Epithelial cell of esophagus (primary cell): ENCODE data around the gene OR1L6.
A peak's percentile ranks its signal among the peaks of the same experiment; 100 is the strongest.

Source experiments
- DNase-seq: peaks from one replicate; pipeline ENCODE4 v3.0.0; 2010; ENCODE audit warnings: low read depth
- H3K4me3 ChIP-seq: 2 replicates; pipeline ENCODE4 v1.5.1; 2011; ENCODE audit warnings: mild to moderate bottlenecking, low read length, control low read depth
- TF ChIP-seq, protein P1 (sequence below): IDR thresholded peaks from 2 replicates; pipeline ENCODE4 v1.5.1; 2011; ENCODE audit warnings: low read depth, mild to moderate bottlenecking, low read length, control low read depth, inconsistent platforms; ENCODE audit not compliant: insufficient read depth; ENCODE audit errors: missing control alignments

OR1L6 gene, protein sequence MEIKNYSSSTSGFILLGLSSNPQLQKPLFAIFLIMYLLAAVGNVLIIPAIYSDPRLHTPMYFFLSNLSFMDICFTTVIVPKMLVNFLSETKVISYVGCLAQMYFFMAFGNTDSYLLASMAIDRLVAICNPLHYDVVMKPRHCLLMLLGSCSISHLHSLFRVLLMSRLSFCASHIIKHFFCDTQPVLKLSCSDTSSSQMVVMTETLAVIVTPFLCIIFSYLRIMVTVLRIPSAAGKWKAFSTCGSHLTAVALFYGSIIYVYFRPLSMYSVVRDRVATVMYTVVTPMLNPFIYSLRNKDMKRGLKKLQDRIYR

DNA sequence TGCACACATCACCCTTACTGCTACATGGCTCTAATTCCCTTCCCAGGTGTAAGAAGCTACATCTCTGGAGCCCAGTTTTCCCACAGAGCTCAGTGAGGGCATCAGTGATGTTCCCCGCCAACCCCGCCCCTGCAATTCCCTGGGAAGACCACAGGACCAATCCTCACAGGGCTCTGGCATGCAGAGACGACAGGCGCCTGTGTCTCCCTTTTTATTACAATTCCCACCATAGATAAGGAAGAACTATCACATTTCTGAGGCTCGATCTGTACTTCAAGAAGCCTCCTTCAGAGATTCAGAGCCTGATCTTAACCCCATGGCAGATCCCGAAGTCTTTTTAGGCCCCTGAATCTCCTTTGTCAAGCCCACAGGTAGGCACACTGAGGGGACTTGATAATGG, at the start of gene OR1L6:
Gene OR1L6, plus strand, starts transcription at position 301 of the 400 bp plus-strand sequence. CDS start 7,545 bp downstream, outside the sequence.
- TF ChIP-seq, protein P1, sequence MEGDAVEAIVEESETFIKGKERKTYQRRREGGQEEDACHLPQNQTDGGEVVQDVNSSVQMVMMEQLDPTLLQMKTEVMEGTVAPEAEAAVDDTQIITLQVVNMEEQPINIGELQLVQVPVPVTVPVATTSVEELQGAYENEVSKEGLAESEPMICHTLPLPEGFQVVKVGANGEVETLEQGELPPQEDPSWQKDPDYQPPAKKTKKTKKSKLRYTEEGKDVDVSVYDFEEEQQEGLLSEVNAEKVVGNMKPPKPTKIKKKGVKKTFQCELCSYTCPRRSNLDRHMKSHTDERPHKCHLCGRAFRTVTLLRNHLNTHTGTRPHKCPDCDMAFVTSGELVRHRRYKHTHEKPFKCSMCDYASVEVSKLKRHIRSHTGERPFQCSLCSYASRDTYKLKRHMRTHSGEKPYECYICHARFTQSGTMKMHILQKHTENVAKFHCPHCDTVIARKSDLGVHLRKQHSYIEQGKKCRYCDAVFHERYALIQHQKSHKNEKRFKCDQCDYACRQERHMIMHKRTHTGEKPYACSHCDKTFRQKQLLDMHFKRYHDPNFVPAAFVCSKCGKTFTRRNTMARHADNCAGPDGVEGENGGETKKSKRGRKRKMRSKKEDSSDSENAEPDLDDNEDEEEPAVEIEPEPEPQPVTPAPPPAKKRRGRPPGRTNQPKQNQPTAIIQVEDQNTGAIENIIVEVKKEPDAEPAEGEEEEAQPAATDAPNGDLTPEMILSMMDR: no peak
- no peak for DNase-seq
- H3K4me3 ChIP-seq: no peak within 1 kb of the TSS

DNA sequence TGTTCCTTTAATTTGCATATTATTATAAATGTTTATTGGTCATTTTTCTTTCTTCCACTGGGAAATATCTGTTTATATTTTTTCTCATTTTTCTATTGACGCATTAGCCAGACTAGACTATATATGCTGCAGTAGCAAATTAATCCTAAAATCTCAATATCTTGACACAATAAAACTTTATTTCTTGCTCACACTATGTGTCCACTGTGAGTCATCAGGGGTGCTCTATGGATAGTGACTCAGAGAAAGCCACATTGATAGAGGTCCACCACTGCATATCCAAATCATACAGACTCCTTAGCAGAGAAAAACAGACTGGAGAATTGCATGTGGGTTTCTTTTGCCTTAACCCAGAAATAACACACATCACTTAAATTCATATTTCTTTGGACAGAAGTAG, 46.4 kb upstream of the OR1L6 start:
- DNase-seq: peak; percentile 26
- H3K4me3 ChIP-seq: no peak overlapping the region
- TF ChIP-seq, protein P1: no peak

DNA sequence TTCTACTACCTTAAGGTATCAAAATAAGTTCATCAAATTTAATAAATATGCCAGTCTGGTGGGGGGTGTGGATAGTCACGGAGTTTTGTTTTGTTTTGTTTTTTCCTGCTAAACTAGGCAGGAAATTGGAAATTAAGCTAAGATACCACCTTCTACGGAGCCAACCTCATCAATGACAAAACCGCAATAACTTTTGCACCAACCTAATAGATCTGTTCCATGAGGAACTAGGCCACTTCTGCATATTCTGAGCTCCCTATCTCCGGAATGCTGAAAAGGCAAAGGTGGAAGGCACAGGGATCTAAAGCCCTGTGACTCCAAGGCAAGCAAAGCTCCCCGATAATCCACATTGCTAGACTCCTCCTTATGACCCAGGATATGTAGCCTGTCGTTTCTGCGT, 24.1 kb upstream of the OR1L6 start:
- DNase-seq: no peak
- TF ChIP-seq, protein P1: no peak
- H3K4me3 ChIP-seq: no peak overlapping the region

DNA sequence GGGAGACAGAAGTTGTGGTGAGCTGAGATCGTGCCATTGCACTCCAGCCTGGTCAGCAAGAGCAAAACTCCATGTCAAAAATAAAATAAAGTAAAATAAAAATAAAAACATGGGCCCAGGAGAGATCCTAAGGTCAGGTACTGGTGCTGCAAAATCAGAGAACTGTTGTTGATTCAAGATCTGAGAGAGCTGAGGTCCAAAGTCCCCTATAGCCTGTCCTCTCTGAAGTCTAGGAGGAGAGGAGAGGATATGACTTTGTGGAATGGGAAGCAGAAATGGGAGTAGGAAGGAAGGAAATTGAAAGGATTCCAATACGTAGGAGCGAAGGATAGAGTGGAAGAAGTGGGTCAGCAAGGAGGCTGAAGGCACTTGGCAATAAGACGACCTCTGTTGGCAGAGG, 22.9 kb upstream of the OR1L6 start:
- TF ChIP-seq, protein P1: no peak
- no peak overlapping the region for H3K4me3 ChIP-seq
- no peak for DNase-seq

DNA sequence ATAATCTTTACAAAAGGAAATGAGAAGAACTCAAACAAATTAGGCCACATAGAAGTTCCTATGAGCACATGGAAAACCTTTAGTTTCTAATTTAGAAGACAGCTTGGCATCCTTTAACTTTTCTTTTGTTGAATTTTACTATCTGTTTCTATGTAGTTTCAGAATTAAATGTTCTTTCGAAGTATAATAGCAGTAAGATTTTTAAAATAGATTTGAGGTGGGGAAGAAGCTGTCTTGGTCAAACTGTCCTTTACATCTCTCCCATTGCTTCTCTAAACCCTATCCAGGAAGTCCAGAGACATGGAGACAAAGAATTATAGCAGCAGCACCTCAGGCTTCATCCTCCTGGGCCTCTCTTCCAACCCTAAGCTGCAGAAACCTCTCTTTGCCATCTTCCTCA, 18.4 kb upstream of the OR1L6 start, which contains the start of gene OR1L4:
Gene OR1L4, plus strand, starts transcription at position 301 of the 400 bp plus-strand sequence. Its CDS starts 0 bp downstream, at position 301.
- no peak for DNase-seq
- TF ChIP-seq, protein P1: no peak
- H3K4me3 ChIP-seq: no peak within 1 kb of the TSS

DNA sequence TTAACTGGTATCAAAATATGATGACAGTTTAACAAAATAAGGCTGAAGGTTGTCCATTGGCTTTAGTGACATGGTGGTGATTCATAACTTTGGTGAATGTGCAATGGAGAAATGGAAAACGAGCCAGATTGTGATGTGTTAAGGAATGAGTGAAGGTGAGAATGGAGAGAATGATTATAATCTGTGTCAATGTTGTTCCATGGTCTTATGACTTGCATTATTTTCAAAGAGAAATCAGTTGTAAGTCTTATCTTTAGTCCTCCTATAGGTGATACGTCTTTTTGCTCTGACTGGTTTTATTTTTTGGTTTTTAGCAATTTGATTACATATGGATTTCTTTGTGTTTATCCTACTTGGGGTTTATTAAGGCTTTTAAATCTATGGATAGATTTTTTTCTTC, 12.7 kb downstream of the OR1L6 start:
- TF ChIP-seq, protein P1: no peak

DNA sequence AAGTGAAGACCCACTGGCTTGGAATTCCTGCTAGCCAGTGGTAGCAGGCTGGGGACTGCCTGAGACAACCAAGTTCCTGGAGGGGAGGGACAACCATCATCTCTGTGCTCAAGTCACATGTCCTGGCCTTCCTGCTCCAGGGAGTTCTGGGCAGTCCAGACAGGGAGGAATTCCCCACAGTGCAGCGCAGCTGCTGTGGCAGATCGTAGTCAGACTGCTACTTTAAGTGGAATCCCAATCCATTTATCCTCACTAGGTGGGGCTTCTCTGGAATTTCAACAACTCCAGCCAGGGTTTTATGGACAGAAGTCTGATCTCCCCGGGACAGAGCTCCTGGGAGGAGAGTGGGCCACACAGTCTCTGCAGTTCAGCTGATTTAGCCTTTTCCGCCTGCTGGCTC, 25.7 kb downstream of the OR1L6 start:
- DNase-seq: no peak
- H3K4me3 ChIP-seq: no peak overlapping the region
- TF ChIP-seq, protein P1: no peak

More for the DNA sequence above, 12.7 kb downstream of the OR1L6 start:
- no peak for DNase-seq
- H3K4me3 ChIP-seq: no peak overlapping the region
